ENCODE measurements around the gene ACIN1. TPM values are rescaled to one million over a fixed set of nuclear protein-coding genes. Genes with fewer than 3 reads are reported as not detected.

Gene ACIN1
- total and polyA plus RNA-seq, 2 of the 13 experiments (the other 11 are each of a cell fraction or from before 2014, with no cell fraction given) = 165 to 183 TPM

DNA sequence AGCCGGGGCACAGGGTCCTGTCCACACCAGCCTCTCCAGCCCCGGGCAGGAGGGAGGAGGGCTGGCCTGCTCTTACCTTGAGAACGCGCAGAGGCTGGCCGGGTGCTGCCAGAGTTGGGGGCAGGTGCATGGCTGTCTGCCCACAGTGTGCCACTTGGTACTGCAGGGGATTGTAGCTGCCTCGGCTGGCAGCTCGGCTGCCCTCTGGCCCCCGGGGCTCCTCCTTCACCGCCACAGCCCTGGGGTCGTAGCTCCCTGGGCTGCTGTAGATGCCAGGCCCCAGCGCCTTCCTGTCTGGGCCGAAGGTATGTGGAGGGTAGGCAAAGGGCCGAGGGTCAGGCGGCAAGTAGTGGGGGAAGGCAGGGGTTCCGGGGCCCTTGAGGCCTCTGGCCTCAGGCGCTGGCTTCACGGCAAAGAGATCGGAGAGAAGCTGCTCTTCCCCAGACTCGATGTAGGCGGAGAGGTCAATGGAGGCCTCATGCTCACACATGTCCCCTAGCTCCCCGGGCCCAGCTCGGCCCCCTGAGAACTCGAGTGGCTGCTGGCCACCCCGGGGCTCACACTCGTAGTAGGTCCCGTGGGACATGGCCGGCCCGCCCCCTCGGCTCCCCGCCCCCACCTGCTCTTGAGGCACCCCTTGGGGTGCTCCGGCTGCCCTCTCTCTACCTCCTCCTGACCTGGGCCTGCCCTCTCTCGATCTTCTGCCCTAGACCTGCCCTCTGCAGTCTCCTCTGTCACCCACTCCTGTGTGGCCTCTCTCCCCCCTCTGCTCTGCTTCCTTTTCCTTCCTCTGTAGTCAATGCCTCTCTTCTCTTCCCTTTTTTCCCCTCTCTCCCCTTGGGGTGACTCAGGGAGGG, 23.8 kb upstream of the ACIN1 start, which contains the start of gene CEBPE (continued):
- TF ChIP-seq ZNF552 (CRISPR knock-in tag; IDR thresholded peaks at IDR 0.05; ENCODE audit: borderline replicate concordance) (0 out of 2 replicates have a peak, but pooled peaks have one; percentile 28), GABPB1 (CRISPR knock-in tag; IDR thresholded peaks at IDR 0.05) (peak; percentile 30; the same call in 1 of the 2 replicates), STAT5B (CRISPR knock-in tag; IDR thresholded peaks at IDR 0.05) (no peak)

DNA sequence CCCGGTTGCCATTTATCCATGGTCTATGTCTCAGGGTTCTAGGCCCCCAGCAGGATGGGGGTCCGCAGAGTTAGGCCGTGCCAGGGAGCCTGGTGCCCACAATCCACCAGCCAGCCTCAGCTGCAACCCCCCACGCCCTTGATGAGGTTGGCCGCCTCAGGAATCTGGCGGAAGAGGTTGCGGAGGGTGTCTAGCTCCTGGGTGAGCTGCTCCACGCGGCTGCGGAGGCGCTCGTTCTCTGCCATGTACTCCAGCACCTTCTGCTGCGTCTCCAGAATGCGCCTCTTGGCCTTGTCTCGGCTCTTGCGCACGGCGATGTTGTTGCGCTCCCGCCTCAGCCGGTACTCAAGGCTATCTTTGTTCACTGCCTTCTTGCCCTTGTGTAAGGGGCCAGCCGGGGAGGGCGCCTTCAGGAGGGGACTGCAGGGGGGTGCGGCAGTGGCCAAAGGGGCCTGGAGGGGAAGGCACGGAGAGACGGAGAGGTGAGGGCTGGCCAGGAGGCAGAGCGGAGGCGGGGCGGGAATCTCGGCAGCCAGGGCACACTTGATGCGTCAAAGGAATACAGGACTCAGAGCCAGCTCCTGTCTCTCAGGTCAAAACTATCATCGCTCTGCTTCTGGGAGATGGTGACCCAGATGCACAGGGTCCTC, 22.6 kb upstream of the ACIN1 start:
- CTCF ChIA-PET (ENCODE audit: low intra/inter-chr PET ratio, low total read pairs) = interaction anchor here (9.6 kb wide), 1 partner anchor 68 kb away, joined by 493 read pairs; the partner anchor contains the start of gene SLC7A8
- BruUV-seq (replicated peaks) = no TSS peak
- in situ Hi-C loops (cut with HindIII; ENCODE audit: extremely low pct_ligation_motif_present, low pct_unique_long_range_greater_than_20kb) = no loop called here
- no peak for TF ChIP-seq ZNF7 (CRISPR knock-in tag; IDR thresholded peaks at IDR 0.05)
- TF ChIP-seq ZNF224 (CRISPR knock-in tag; IDR thresholded peaks at IDR 0.05) = no peak
- 0 out of 2 replicates have a peak, but pooled peaks have one; percentile 23 for TF ChIP-seq MTA1 (CRISPR knock-in tag; IDR thresholded peaks at IDR 0.05; ENCODE audit: borderline replicate concordance)
- peak; percentile 58; the same call in 1 of the 2 replicates for TF ChIP-seq ZBTB33 (CRISPR knock-in tag; IDR thresholded peaks at IDR 0.05)
- 0 out of 2 replicates have a peak, but pooled peaks have one; percentile 19 for TF ChIP-seq ZNF646 (CRISPR knock-in tag; IDR thresholded peaks at IDR 0.05)
- TF ChIP-seq, protein P1, sequence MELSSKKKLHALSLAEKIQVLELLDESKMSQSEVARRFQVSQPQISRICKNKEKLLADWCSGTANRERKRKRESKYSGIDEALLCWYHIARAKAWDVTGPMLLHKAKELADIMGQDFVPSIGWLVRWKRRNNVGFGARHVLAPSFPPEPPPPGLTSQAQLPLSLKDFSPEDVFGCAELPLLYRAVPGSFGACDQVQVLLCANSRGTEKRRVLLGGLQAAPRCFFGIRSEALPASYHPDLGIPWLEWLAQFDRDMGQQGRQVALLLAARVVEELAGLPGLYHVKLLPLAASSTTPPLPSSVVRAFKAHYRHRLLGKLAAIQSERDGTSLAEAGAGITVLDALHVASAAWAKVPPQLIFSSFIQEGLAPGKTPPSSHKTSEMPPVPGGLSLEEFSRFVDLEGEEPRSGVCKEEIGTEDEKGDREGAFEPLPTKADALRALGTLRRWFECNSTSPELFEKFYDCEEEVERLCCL (CRISPR knock-in tag; IDR thresholded peaks at IDR 0.05; ENCODE audit: borderline replicate concordance) = 0 out of 2 replicates have a peak, but pooled peaks have one; percentile 56
- TF ChIP-seq ZNF552 (CRISPR knock-in tag; IDR thresholded peaks at IDR 0.05; ENCODE audit: borderline replicate concordance) = no peak

More for the DNA sequence above, 22.6 kb upstream of the ACIN1 start:
- intact Hi-C loops (cut with micrococcal nuclease; ENCODE audit: unreplicated experiment) = no loop called here
- POLR2A ChIA-PET = interaction anchor here (0.6 kb wide), 1 partner anchor 22 kb away, joined by 3 read pairs; the partner anchor contains the start of genes ACIN1 and C14orf119
- H3K36me3 ChIP-seq (replicated peaks in 1 of 2; ENCODE audit: control insufficient read depth in 1 of 2, insufficient read depth in 2 of 2, low read length in 2 of 2) = no peaks in the 10 kb centered on the region
- no peaks in the 10 kb centered on the region for H3K9me3 ChIP-seq (ENCODE audit: low read length)
- WGBS (ENCODE audit: low lambda C conversion rate) = 56% methylated on average over 32 of the region's 32 CpGs
- no peaks in the 10 kb centered on the region for H4K20me1 ChIP-seq (ENCODE audit: insufficient read depth, low read length)
- DNase-seq (ENCODE audit: low spot score) (no peak), ATAC-seq (no peak), FAIRE-seq (no peak)
- no peak overlapping the region for H3K27ac ChIP-seq (ENCODE audit: extremely low read length, insufficient read depth, low read length)
- H3K4me2 ChIP-seq (ENCODE audit: low read depth, low read length) = no peak overlapping the region
- peaks cover 47% of the 10 kb centered on the region for H3K4me1 ChIP-seq (ENCODE audit: insufficient read depth, low read length)
- no peaks in the 10 kb centered on the region for H3K79me2 ChIP-seq (ENCODE audit: insufficient read depth, low read length)
- peaks cover 50 to 94% of the 10 kb centered on the region in 2 experiments for H3K27me3 ChIP-seq (ENCODE audit: control insufficient read depth in 1 of 2, insufficient read depth in 2 of 2, low read length in 2 of 2)
- no peak overlapping the region for H2AFZ ChIP-seq (ENCODE audit: low read length)
- no peak overlapping the region for H3K4me3 ChIP-seq (replicated peaks in 1 of 3; ENCODE audit: insufficient read depth in 1 of 3, low read depth in 2 of 3, low read length in 3 of 3)
- H3K9ac ChIP-seq (ENCODE audit: insufficient read depth, low read depth, low read length) = no peak overlapping the region

Data from HepG2 (cell line).